BLaER1 (cell line): ENCODE results near the gene SULF2.

Experiments used
- H3K27ac ChIP-seq: shearing (Covaris generic); formaldehyde crosslinking; 2 replicates; pipeline ENCODE4 v1.8.1; 2022
- H3K27me3 ChIP-seq: shearing (Covaris generic); formaldehyde crosslinking; 2 replicates; pipeline ENCODE4 v1.8.1; 2022
- H3K36me3 ChIP-seq: shearing (Covaris generic); formaldehyde crosslinking; 2 replicates; pipeline ENCODE4 v1.8.1; 2022
- H3K4me1 ChIP-seq: shearing (Covaris generic); formaldehyde crosslinking; 2 replicates; pipeline ENCODE4 v1.8.1; 2022
- H3K4me2 ChIP-seq: shearing (Covaris generic); formaldehyde crosslinking; 2 replicates; pipeline ENCODE4 v1.8.1; 2022
- H3K4me3 ChIP-seq: shearing (Covaris generic); formaldehyde crosslinking; 2 replicates; pipeline ENCODE4 v1.8.1; 2022
- H3K9ac ChIP-seq: shearing (Covaris generic); formaldehyde crosslinking; 2 replicates; pipeline ENCODE4 v1.8.1; 2022
- H3K9me3 ChIP-seq: shearing (Covaris generic); formaldehyde crosslinking; 2 replicates; pipeline ENCODE4 v1.8.1; 2022
- H4K20me1 ChIP-seq: shearing (Covaris generic); formaldehyde crosslinking; 2 replicates; pipeline ENCODE4 v1.8.1; 2022
- Cebpa-rat ChIP-seq: shearing (Covaris generic); IDR thresholded peaks from 2 replicates; pipeline ENCODE4 v1.8.1; 2022

Gene SULF2

DNA sequence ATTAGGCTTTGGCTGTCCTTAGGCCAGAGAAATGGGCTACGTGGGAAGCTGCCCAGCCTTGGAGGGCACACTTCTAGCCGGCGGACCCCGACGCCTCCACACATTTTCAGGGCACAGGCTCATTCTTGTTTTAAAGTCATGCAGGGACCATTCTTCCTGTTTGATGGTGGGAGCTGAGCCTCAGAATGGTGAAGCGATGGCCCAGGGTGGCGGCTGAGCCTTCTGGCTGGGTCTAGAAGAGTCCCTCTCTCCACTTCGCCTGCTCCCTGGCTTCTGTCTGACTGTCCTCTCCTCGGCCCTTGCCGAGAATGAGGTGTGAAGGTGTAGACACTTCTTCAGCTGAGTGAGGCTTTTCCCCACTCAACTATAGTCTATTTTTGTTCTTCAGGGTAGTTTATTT is 114.4 kb downstream of the SULF2 start:
- H3K27me3 ChIP-seq = no peaks in the 10 kb centered on the region
- no peak overlapping the region for H3K9ac ChIP-seq
- H3K4me1 ChIP-seq = peaks cover 25% of the 10 kb centered on the region
- no peak overlapping the region for H3K27ac ChIP-seq
- H3K4me3 ChIP-seq = no peak overlapping the region
- H3K36me3 ChIP-seq = no peaks in the 10 kb centered on the region
- H4K20me1 ChIP-seq = no peaks in the 10 kb centered on the region
- TF ChIP-seq Cebpa-rat = no peak
- no peaks in the 10 kb centered on the region for H3K9me3 ChIP-seq
- H3K4me2 ChIP-seq = no peak overlapping the region

DNA sequence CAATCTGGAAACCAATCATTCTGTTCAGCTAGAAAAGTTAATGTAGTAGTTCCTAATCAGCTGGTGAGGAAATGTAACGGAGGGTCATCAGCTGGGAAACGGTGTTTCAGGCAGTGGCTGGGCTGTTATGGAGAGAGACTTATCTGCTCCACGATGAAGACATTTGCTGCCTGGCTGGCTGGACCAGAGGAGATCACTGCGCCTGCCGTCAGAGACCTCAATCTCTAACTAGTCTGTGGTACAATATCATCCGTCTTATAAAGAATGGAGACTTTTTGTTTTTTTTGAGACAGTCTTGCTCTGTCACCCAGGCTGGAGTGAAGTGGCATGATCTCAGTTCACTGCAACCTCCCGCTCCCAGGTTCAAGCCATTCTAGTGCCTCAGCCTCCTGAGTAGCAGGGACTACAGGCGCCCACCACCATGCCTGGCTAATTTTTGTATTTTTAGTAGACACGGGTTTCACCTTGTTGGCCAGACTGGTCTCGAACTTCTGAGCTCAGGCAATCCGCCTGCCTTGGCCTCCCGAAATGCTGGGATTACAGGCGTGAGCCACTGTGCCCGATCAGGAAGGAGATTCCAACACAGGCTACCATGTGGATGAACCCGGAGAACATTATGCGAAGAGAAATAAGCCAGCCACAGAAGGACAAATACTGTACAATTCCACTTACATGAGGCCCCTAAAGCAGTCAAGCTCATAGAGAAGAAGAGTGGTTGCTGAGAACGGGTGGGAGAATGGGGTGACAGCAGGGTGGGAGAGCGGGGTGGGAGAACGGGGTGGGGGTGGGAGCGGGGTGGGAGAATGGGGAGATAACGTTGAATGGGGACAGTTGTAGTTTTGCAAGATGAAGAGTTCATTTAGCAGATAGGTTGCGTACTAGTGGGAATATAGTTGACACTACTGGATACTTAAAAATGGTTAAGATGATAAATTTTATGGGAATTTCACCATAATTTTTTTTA is 115.1 kb downstream of the SULF2 start:
- no peaks in the 10 kb centered on the region for H4K20me1 ChIP-seq
- no peak overlapping the region for H3K9ac ChIP-seq
- H3K27me3 ChIP-seq = no peaks in the 10 kb centered on the region
- H3K4me3 ChIP-seq = no peak overlapping the region
- no peaks in the 10 kb centered on the region for H3K36me3 ChIP-seq
- H3K27ac ChIP-seq = no peak overlapping the region
- peaks cover 25% of the 10 kb centered on the region for H3K4me1 ChIP-seq
- no peaks in the 10 kb centered on the region for H3K9me3 ChIP-seq
- H3K4me2 ChIP-seq = no peak overlapping the region
- TF ChIP-seq Cebpa-rat = no peak

DNA sequence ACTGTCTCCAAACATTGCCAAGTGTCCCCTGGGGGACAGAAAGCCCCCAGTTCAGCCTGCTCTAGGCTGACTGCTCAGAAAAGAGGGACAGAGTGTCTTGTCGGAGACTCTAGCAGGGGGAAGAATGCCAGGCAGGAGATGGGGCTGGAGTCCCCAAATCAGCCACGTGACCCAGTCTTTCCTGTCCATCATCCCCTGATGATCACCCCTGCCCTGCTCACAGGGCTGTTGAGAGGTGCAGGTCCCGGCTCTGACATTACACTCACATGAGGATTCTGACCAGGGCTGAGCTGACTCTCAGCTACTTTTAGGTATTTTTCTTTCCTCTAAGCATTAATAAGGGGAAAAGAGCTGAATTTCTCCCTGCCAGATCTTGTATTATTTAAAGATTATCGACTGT is 115.8 kb downstream of the SULF2 start:
- H3K9ac ChIP-seq = no peak overlapping the region
- H3K36me3 ChIP-seq = no peaks in the 10 kb centered on the region
- no peaks in the 10 kb centered on the region for H4K20me1 ChIP-seq
- H3K9me3 ChIP-seq = no peaks in the 10 kb centered on the region
- H3K4me3 ChIP-seq = no peak overlapping the region
- no peak overlapping the region for H3K4me2 ChIP-seq
- H3K27me3 ChIP-seq = no peaks in the 10 kb centered on the region
- no peak for TF ChIP-seq Cebpa-rat
- peaks cover 25% of the 10 kb centered on the region for H3K4me1 ChIP-seq
- no peak overlapping the region for H3K27ac ChIP-seq

DNA sequence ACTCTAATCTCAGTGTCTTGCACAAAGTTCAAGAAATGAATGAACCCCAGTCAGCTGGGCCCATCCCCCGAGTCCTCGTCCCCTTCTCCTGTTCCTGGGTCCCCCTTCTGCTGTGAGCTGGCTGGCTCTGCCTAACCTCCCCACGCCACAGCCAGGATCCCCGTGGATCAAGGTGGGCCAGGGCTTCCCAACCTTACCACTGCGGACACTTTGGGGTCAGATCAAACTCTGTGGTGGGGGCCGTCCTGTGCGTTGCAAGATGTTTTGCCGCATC is 116.2 kb downstream of the SULF2 start:
- H3K4me1 ChIP-seq = peaks cover 27% of the 10 kb centered on the region
- no peak overlapping the region for H3K4me2 ChIP-seq
- H3K27me3 ChIP-seq = no peaks in the 10 kb centered on the region
- H3K9me3 ChIP-seq = no peaks in the 10 kb centered on the region
- no peaks in the 10 kb centered on the region for H3K36me3 ChIP-seq
- H3K4me3 ChIP-seq = no peak overlapping the region
- no peaks in the 10 kb centered on the region for H4K20me1 ChIP-seq
- H3K9ac ChIP-seq = no peak overlapping the region
- no peak overlapping the region for H3K27ac ChIP-seq
- no peak for TF ChIP-seq Cebpa-rat

DNA sequence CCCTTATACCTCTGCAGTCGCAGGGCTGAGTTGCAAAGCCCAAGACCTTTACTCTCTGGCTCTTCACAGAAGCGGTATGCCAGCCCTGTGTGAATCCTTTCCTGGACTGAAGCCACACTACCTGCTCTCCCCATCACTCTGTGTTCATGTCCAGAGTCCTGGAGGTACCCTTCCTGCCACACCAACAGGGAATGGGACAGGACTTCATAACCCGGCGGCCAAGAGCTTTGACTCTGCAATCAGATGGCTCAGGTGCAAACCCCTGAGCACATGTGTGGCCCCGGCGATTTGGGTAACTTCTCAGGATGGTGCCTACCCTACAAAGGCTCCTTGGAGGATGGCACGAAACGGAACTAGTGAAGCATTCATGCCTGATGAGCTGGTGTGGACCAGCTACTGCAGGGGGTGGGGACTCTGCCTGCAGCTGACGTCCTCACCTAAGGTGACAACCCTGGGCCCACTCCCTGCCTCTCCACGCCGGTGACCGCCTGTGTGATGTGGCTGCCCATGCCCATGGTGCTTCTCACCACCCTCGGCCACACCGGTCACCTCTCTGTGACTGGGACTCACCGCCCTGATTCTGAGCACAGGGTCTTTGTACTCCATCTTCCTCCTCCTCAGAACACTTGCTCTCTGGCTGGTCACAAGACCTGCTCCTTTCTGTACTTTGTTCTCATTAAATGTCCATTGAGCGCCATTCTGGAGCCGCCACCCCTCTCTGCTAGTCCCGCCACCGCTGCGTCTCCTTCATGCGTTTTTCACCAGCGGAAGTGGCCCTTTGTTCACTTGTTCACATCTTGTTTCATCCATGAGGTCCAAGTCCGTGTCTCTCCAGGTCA is 116.7 kb downstream of the SULF2 start:
- Histone ChIP-seq H3K4me2 (peak overlapping the region; percentile 50), H3K9ac (no peak overlapping the region), H3K4me1 (peaks cover 33% of the 10 kb centered on the region), H4K20me1 (no peaks in the 10 kb centered on the region), H3K36me3 (no peaks in the 10 kb centered on the region), H3K4me3 (no peak overlapping the region), H3K9me3 (no peaks in the 10 kb centered on the region), H3K27me3 (no peaks in the 10 kb centered on the region), H3K27ac (no peak overlapping the region)
- no peak for TF ChIP-seq Cebpa-rat

DNA sequence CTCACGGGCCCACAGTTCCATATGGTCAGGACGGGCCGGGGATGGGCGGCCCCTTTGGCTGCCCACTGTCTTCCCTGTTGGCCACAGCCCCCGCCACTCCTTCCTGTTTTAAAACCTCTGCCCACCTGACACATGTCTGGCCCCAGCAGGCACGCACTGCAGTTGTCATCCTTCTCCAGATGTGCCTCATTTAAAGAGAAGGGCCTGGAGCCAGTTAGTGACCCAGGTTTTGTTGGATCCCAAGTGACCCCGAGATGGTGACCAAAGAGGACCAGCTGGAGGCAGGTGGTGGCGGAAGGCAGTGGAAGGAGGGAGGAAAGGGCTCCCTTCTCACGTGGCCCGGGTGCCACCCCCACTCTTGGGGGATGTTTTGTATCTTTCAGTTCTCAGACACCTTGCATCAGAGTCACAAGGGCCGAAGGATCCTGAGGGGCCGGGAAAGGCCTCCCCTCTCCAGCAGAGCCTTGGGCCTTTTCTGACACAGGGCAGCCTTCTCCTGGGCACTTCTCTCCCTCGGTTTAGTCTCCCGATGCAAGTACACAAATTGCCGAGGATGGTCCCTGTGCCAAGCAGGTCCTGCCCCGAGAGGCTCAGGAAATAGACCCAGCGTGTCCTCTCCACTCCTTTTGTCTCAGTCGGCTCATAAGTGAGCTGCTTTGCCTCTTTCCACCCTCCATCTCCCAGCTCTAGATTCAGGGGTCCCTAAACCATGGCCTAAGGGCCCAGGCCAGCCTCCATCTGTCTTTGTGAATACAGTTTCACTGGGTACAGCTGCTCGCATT is 117.6 kb downstream of the SULF2 start:
- no peak overlapping the region for H3K27ac ChIP-seq
- peaks cover 35% of the 10 kb centered on the region for H3K4me1 ChIP-seq
- no peaks in the 10 kb centered on the region for H3K9me3 ChIP-seq
- peak overlapping the region; percentile 50 for H3K4me2 ChIP-seq
- no peaks in the 10 kb centered on the region for H3K27me3 ChIP-seq
- TF ChIP-seq Cebpa-rat = no peak
- H3K9ac ChIP-seq = no peak overlapping the region
- no peak overlapping the region for H3K4me3 ChIP-seq
- H4K20me1 ChIP-seq = no peaks in the 10 kb centered on the region
- no peaks in the 10 kb centered on the region for H3K36me3 ChIP-seq

DNA sequence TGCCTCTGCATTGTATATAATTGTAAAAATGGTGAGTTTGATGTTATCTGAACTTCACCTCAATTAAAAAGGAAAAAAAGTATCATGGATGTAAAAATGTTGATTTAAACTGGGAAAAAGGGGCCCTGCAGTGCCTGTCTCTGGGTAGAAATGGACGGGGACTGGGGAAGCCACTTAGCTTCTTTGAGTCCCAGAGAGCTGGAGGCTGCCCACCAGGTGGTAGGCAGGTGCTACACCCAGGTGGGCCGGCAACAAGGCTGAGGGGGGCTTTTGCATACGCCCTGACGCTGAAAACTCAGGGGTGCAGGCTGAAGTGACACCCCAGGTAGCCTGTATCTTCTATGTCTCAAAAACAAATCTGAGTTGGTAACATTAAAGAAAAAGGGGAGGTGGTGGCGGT is 118.2 kb downstream of the SULF2 start:
- H3K4me2 ChIP-seq = peak overlapping the region; percentile 50; the same call in 1 of the 2 replicates
- no peaks in the 10 kb centered on the region; the same call in 1 of the 2 replicates for H3K36me3 ChIP-seq
- H3K4me1 ChIP-seq = peaks cover 35% of the 10 kb centered on the region
- H3K27me3 ChIP-seq = no peaks in the 10 kb centered on the region
- no peaks in the 10 kb centered on the region for H4K20me1 ChIP-seq
- TF ChIP-seq Cebpa-rat = no peak
- no peak overlapping the region for H3K4me3 ChIP-seq
- H3K9ac ChIP-seq = no peak overlapping the region
- no peak overlapping the region for H3K27ac ChIP-seq
- no peaks in the 10 kb centered on the region for H3K9me3 ChIP-seq

DNA sequence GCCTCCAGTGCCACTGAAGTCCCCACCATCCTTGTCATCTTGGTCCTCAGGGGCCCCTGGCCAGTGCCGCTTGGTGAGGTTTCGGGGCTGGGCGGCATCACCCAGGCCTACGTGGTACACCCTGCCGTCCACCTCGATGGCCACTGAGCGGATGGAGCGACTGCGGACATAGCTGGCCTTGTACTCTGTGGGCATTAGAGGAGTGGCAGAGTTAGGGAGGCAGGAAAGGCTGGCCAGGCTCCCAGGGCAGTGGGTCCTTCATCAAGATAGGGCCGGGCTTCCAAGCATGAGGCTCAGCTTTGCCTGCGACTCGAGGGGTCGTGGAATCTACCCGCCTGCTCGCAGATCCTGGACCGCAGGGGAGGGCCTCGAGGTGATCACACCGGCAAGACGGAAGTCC is 119.0 kb downstream of the SULF2 start:
- Histone ChIP-seq H3K4me3 (no peak overlapping the region), H3K9ac (no peak overlapping the region), H3K27me3 (no peaks in the 10 kb centered on the region), H3K4me2 (no peak overlapping the region), H3K36me3 (peaks cover 7% of the 10 kb centered on the region), H3K9me3 (no peaks in the 10 kb centered on the region), H3K27ac (no peak overlapping the region), H4K20me1 (no peaks in the 10 kb centered on the region; the same call in 1 of the 2 replicates), H3K4me1 (peaks cover 35% of the 10 kb centered on the region)
- TF ChIP-seq Cebpa-rat = no peak

DNA sequence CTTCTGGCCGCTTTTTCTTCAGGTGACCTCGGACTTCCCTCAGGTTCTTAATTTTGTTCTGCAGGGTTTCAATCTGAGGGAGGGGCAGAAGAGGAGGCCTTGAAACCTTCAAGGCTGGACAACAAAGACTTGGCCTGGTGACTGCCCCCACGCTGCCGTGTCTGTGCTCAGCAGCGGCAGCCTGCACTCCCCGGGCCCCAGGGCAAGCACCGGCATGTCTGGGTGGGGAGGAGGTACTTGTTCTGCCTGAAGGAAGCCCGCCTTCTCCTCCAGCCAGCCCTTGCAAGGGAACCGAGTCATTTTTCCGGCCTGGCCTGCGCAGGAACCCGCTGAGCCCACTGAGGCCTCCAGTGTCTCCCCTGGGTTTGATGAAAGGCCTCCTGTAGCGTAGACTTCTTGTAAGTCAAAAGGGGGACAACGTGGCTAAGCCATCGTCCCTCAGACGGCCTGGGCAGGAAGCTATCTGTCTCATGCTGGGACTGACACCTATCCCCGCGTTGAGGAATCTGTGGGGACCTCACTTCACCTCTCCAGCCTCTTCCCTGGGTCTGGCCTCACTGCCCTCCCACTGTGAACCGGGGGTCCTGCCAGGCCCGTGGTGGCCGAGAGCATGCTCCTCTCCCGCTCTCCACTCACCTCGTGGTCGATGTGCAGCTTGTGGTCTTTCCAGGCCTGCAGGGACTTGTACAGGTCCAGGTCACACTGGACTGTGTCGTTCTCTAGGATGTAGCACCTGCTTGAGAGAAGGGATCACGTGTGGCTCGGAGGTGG is 119.9 kb downstream of the SULF2 start:
- no peak overlapping the region for H3K4me3 ChIP-seq
- H3K27me3 ChIP-seq = no peaks in the 10 kb centered on the region
- H3K4me2 ChIP-seq = no peak overlapping the region
- no peaks in the 10 kb centered on the region for H3K9me3 ChIP-seq
- no peak for TF ChIP-seq Cebpa-rat
- peaks cover 11% of the 10 kb centered on the region for H3K36me3 ChIP-seq
- peaks cover 36% of the 10 kb centered on the region for H3K4me1 ChIP-seq
- H3K27ac ChIP-seq = no peak overlapping the region
- H3K9ac ChIP-seq = no peak overlapping the region
- peaks cover 4% of the 10 kb centered on the region for H4K20me1 ChIP-seq
